ENCODE data around the gene SLC12A7. TPM values are rescaled to one million over a fixed set of nuclear protein-coding genes. Genes with fewer than 3 reads are reported as not detected.

Gene SLC12A7
- total RNA-seq, 1 donor from 2014 or later, result 4.9 TPM

DNA sequence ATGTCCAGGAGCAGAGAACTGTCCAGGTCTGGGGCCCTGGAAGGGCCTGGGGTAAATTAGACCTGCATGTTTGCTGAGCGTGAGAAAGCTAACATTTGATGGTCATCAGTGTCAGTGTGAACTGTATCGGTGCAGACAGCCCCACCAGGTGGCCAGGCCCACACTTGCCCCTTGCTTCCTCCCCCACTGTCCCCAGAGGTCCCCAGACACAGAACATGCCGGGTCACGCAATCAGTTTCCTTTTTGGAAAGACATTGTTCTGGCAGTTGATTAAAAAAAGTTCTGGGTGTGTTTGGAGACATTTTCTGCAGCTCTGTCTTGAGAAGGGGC, 101.7 kb downstream of the SLC12A7 start:
- Mint-ChIP-seq H3K36me3 (ENCODE audit: low read depth) (no peaks in the 10 kb centered on the region), H3K27me3 (ENCODE audit: low read depth) (peaks cover 57% of the 10 kb centered on the region), H3K9me3 (ENCODE audit: low read depth) (no peaks in the 10 kb centered on the region), H3K4me3 (ENCODE audit: unreplicated experiment) (no peak overlapping the region), H3K4me1 (ENCODE audit: low read depth) (peaks cover 3% of the 10 kb centered on the region), H3K27ac (ENCODE audit: unreplicated experiment) (no peak overlapping the region)
- DNase-seq (ENCODE audit: low spot score), result peak; percentile 53
- TF ChIP-seq, protein P1, sequence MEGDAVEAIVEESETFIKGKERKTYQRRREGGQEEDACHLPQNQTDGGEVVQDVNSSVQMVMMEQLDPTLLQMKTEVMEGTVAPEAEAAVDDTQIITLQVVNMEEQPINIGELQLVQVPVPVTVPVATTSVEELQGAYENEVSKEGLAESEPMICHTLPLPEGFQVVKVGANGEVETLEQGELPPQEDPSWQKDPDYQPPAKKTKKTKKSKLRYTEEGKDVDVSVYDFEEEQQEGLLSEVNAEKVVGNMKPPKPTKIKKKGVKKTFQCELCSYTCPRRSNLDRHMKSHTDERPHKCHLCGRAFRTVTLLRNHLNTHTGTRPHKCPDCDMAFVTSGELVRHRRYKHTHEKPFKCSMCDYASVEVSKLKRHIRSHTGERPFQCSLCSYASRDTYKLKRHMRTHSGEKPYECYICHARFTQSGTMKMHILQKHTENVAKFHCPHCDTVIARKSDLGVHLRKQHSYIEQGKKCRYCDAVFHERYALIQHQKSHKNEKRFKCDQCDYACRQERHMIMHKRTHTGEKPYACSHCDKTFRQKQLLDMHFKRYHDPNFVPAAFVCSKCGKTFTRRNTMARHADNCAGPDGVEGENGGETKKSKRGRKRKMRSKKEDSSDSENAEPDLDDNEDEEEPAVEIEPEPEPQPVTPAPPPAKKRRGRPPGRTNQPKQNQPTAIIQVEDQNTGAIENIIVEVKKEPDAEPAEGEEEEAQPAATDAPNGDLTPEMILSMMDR (IDR thresholded peaks at IDR 0.05), result peak; percentile 30

DNA sequence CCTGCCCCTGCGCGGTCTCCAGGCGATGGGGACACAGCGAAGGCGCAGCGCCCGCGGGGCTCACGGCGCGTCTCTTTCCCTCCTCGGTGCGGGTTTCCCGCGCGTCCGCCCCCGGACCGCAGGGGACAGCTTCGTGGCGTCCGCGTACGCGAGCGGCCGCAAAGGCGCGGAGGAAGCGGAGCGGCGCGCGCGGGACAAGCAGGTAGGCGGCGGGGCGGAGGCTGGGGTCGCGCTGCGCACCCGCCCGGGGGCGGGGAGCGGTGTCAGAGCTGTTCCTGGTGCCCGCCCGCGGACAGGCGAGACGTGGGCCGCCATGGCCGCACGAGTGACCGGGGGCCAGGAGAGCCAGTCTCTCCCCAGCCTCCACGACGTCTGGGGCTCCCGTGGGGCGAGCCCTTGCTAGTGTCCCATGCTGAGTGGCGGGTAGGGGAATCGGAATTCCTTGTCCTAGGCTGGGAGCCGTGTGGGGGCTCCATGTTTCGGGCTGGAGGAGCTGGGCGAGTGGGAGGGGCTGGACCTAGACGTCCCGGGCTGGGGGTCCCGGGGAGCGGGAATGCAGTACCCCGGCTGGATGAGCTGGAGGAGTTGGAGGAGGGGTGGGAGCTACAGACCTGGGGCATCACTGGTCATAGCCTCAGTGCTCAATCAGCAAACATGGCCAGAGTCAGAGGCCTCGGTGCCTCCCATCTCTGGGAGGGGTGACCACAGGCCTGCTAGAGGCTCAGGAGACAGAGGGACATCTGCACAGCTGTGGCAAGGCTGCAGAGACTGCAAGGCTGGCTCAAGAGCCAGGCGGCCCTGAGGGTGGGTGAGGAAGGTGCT, 102.3 kb downstream of the SLC12A7 start:
- TF ChIP-seq, protein P1 (IDR thresholded peaks at IDR 0.05), result no peak
- no peak overlapping the region for H3K27ac Mint-ChIP-seq (ENCODE audit: unreplicated experiment)
- H3K4me1 Mint-ChIP-seq (ENCODE audit: low read depth), result peaks cover 4% of the 10 kb centered on the region
- peak overlapping the region; percentile 47 for H3K4me3 Mint-ChIP-seq (ENCODE audit: unreplicated experiment)
- H3K36me3 Mint-ChIP-seq (ENCODE audit: low read depth), result no peaks in the 10 kb centered on the region
- peaks cover 57% of the 10 kb centered on the region for H3K27me3 Mint-ChIP-seq (ENCODE audit: low read depth)
- no peaks in the 10 kb centered on the region for H3K9me3 Mint-ChIP-seq (ENCODE audit: low read depth)
- DNase-seq (ENCODE audit: low spot score), result peak; percentile 74

DNA sequence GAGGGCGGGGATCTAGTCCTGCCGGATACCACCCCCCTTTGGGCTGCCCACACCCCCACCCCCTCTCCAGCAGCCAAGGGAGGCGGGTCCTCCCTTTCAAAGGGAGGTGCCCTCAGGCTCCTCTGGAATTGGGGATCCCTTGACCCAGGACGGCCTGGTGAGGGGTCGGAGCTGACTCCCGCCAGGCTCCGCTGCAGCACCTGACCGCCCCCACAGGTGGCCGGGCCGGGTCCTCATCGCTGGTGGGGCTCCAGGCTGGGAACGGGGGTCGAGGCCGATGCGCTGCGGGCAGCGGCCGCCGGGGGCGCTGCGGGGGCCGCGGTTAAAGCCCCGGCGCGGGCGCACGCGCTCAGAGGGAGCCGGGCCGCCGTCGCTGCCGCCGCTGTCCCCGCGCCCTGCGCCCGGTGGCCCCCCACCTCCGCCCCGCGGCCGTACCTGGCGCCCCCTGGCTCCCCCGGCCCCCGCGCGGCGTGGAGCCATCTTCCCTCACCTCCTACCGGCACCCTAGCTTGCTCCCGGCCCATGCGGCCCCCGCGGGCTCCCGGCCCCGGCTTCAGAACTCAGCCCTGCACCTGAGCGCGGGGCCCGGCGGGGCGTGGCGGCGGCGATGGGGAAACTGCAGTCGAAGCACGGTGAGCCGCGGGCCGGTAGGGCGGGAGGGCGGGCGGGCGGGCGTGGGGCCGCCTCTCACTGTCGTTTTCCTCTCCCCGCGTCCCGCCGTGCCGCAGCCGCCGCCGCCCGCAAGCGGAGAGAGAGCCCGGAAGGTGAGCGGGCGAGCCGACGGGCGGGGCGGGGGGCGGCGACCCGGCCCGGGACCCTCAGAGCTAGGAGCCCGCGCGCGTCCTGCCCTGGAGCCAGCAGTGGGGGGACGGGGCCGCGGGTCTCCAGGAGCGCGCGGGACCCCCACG, 103.2 kb downstream of the SLC12A7 start, which contains the start of gene NKD2:
Gene NKD2 (plus strand): TSS at position 352 of the 908 bp plus-strand sequence. CDS start 256 bp downstream, at position 608.
- DNase-seq (ENCODE audit: low spot score), result peak; percentile 60
- no peak within 1 kb of the TSS for H3K27ac Mint-ChIP-seq (ENCODE audit: unreplicated experiment)

GRCh38 chr5:1007681-1008450, 104.0 kb downstream of the SLC12A7 start:
- Mint-ChIP-seq H3K27me3 (ENCODE audit: low read depth) (peaks cover 70% of the 10 kb centered on the region), H3K4me3 (ENCODE audit: unreplicated experiment) (peak overlapping the region; percentile 16), H3K36me3 (ENCODE audit: low read depth) (no peaks in the 10 kb centered on the region), H3K27ac (ENCODE audit: unreplicated experiment) (no peak overlapping the region), H3K9me3 (ENCODE audit: low read depth) (no peaks in the 10 kb centered on the region), H3K4me1 (ENCODE audit: low read depth) (peaks cover 14% of the 10 kb centered on the region)
- DNase-seq (ENCODE audit: low spot score), result peak; percentile 82
- TF ChIP-seq, protein P1 (IDR thresholded peaks at IDR 0.05), result no peak

More for the DNA sequence above, 103.2 kb downstream of the SLC12A7 start, which contains the start of gene NKD2:
- no peaks in the 10 kb centered on the region for H3K36me3 Mint-ChIP-seq (ENCODE audit: low read depth)
- peaks cover 62% of the 10 kb centered on the region for H3K27me3 Mint-ChIP-seq (ENCODE audit: low read depth)
- peak within 1 kb of the TSS; percentile 47 for H3K4me3 Mint-ChIP-seq (ENCODE audit: unreplicated experiment)
- TF ChIP-seq, protein P1 (IDR thresholded peaks at IDR 0.05), result peak; percentile 78
- peaks cover 8% of the 10 kb centered on the region for H3K4me1 Mint-ChIP-seq (ENCODE audit: low read depth)
- H3K9me3 Mint-ChIP-seq (ENCODE audit: low read depth), result no peaks in the 10 kb centered on the region

Measured in chondrocyte (in vitro differentiated cells).